CD8-positive, alpha-beta memory T cell (primary cell): ENCODE results near the gene UBE4B. TPM values are rescaled to one million over a fixed set of nuclear protein-coding genes. Genes with fewer than 3 reads are reported as not detected.
A peak's percentile ranks its signal among the peaks of the same experiment; 100 is the strongest.

Experiments
- CTCF ChIA-PET: fragments of 350-600 bp; sonication (Branson Sonifier 250); formaldehyde crosslinking; loops from one replicate; lab custom pipeline; 2021; ENCODE audit warnings: antibody characterized with exemption; lab: Charles Lee
- POLR2A ChIA-PET: fragments of 350-600 bp; sonication (Branson Sonifier 250); formaldehyde crosslinking; loops from one replicate; lab custom pipeline; 2021; ENCODE audit warnings: antibody characterized with exemption; lab: Charles Lee
- DNase-seq, 5 donors: peaks; one replicate each; pipeline versions ENCODE4 v3.0.0 to v3.0.0-alpha.2; 2020 to 2022; ENCODE audit warnings: mixed read lengths in 1 of 5
- H3K27ac ChIP-seq: one replicate; pipeline ENCODE4 v1.7.0; 2013; ENCODE audit warnings: low read depth, mild to moderate bottlenecking, low read length, moderate library complexity
- H3K27me3 ChIP-seq: 2 replicates; pipeline ENCODE4 v1.7.0; 2013; ENCODE audit warnings: low read length, mild to moderate bottlenecking; ENCODE audit not compliant: insufficient read depth, poor library complexity, severe bottlenecking
- H3K36me3 ChIP-seq: 2 replicates; pipeline ENCODE4 v1.7.0; 2013; ENCODE audit warnings: mild to moderate bottlenecking, low read length, moderate library complexity; ENCODE audit not compliant: insufficient read depth
- H3K4me1 ChIP-seq: 2 replicates; pipeline ENCODE4 v1.7.0; 2013; ENCODE audit warnings: mild to moderate bottlenecking, low read length, moderate library complexity; ENCODE audit not compliant: insufficient read depth
- H3K4me3 ChIP-seq: 2 replicates; pipeline ENCODE4 v1.7.0; 2013; ENCODE audit warnings: mild to moderate bottlenecking, low read length
- H3K9me3 ChIP-seq: 2 replicates; pipeline ENCODE4 v1.7.0; 2013; ENCODE audit warnings: mild to moderate bottlenecking, low read length
- H3K27ac Mint-ChIP-seq, 8 donors: one replicate each; pipeline ENCODE4 v1.8.0; 2020 to 2021; ENCODE audit warnings: mixed read lengths in 8 of 8, mild to moderate bottlenecking in 6 of 8, inconsistent platforms in 3 of 8, moderate library complexity in 3 of 8
- H3K27me3 Mint-ChIP-seq, 2 donors: one replicate each; pipeline ENCODE4 v1.8.0; 2020 to 2021; ENCODE audit warnings: mixed read lengths in 2 of 2, mild to moderate bottlenecking in 1 of 2, moderate library complexity in 1 of 2
- H3K36me3 Mint-ChIP-seq, 3 donors: one replicate each; pipeline ENCODE4 v1.8.0; 2020 to 2021; ENCODE audit warnings: mixed read lengths in 3 of 3, inconsistent platforms in 1 of 3, mild to moderate bottlenecking in 1 of 3
- H3K4me1 Mint-ChIP-seq, 3 donors: one replicate each; pipeline ENCODE4 v1.8.0; 2020 to 2021; ENCODE audit warnings: mixed read lengths in 3 of 3, inconsistent platforms in 1 of 3, mild to moderate bottlenecking in 1 of 3
- H3K4me3 Mint-ChIP-seq, 7 donors: one replicate each; pipeline ENCODE4 v1.8.0; 2020 to 2021; ENCODE audit warnings: mixed read lengths in 7 of 7, mild to moderate bottlenecking in 6 of 7, moderate library complexity in 4 of 7, inconsistent platforms in 2 of 7
- H3K9me3 Mint-ChIP-seq, 5 donors: one replicate each; pipeline ENCODE4 v1.8.0; 2020 to 2022; ENCODE audit warnings: mixed read lengths in 5 of 5, mild to moderate bottlenecking in 3 of 5, moderate library complexity in 2 of 5, inconsistent platforms in 1 of 5
- polyA plus RNA-seq: library from polyadenylated mRNA; unstranded; fragments of 300-500 nt; fragmentation: Illumina TruSeq; gene quantifications from one replicate; pipeline ENCODE4 v1.2.3, GENCODE V29; 2021
- total RNA-seq, 2 experiments: library from RNA; stranded (reverse); gene quantifications; one replicate each; pipeline ENCODE4 v1.2.3, GENCODE V29; 2021

UBE4B gene
- total and polyA plus RNA-seq, 3 experiments from 2014 or later, result 13.7 to 40.6 (median 35.7) TPM

DNA sequence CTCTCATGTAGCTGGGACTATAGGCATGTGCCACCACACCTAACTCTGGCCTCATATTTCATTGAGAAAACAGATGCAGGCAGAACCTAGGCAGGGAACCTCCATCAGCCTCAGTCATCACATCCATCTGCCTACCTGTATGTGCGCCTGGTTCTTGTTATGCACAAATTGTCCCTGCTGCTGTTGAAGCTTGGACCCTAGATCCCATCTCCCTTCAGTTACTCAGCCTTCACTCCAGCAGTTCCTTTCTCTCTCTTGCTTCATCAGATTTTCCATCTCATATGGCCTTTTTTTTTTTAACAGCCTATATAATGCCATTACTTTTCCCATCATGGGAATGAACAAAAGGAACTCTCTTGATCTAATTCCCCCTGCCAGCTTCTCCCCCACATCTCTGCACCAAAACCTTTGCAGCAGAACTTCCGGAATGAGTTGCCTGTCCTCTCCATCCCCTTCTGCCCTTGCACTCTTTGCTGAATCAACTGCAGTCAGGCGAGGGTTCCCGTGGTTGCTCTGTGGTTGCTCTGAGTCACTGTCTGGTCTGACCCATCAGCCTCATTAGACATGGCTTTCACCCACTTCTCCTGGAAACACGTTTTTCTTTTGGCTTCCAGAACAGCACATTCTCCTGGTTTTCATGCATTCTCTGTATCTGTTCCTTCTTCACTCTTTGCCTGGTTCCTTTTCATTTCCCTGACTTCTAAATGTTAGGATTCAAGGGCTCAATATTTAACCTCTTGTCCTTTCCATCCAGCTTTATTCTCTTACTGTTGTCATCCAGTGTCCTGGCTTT, 41.5 kb downstream of the UBE4B start:
- Histone ChIP-seq H3K27me3 (no peaks in the 10 kb centered on the region), H3K4me3 (no peak overlapping the region), H3K9me3 (no peaks in the 10 kb centered on the region), H3K27ac (no peak overlapping the region), H3K36me3 (peaks cover 5% of the 10 kb centered on the region), H3K4me1 (no peaks in the 10 kb centered on the region)
- Mint-ChIP-seq H3K27me3 (peaks cover 0 to 2% of the 10 kb centered on the region in 2 donors), H3K4me3 (no peak overlapping the region), H3K27ac (peak overlapping the region; percentile 1 to 79 (median 38)), H3K36me3 (peaks cover 0 to 48% (median 13%) of the 10 kb centered on the region in 3 donors), H3K9me3 (no peaks in the 10 kb centered on the region), H3K4me1 (peaks cover 16 to 33% (median 27%) of the 10 kb centered on the region in 3 donors)
- ChIA-PET CTCF (no interaction called here), POLR2A (no interaction called here)
- DNase-seq, result peak in 2 of 5 donors; percentile 2 to 67

DNA sequence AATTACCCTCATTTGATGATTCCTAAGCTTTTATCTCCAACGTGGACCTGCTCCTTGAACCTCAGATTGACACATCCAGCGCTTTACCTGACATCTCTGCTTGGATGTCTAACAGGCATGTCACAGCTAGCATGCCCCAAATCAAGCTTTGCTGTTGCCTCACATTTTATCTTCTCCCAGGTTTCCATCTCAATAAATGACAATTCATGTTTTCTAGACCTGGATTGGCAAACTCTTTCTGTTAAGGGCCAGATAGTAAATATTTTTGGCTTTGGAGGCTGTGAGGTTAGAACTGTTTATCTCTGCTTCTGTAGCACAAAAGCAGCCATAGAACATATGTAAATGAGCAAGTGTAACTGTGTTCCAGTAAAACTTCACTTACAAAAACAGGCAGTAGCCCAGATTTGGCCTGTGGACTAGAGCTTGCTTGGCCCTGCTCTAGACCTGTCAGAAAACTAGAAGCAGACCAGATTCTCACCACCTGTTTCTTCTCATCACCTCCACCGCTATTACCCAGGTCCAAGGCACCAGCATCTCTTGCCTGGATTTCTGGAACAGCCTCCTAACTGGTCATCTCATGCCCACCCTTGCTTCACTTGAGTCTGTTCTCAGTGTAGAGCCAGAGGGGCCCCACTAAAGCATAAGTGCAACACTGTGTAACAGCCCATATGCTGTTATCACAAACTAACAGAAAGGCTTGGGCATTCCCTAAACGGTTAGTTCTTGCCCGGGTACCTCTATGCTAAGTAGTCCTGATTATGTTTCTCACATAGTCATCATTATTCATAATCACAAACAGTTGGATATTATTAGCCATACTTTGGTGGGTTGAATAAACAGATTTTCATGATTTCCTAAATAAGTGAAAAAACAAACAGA, 42.3 kb downstream of the UBE4B start:
- DNase-seq, result no peak
- Mint-ChIP-seq H3K27me3 (peaks cover 0 to 2% of the 10 kb centered on the region in 2 donors), H3K4me3 (no peak overlapping the region), H3K9me3 (no peaks in the 10 kb centered on the region), H3K27ac (peak overlapping the region in 7 of 8 donors; percentile 1 to 84 (median 60)), H3K4me1 (peaks cover 16 to 32% (median 25%) of the 10 kb centered on the region in 3 donors), H3K36me3 (peaks cover 5 to 51% (median 13%) of the 10 kb centered on the region in 3 donors)
- H3K27ac ChIP-seq, result no peak overlapping the region
- H3K4me1 ChIP-seq, result no peaks in the 10 kb centered on the region
- H3K9me3 ChIP-seq, result no peaks in the 10 kb centered on the region
- no peaks in the 10 kb centered on the region for H3K27me3 ChIP-seq
- ChIA-PET CTCF (no interaction called here), POLR2A (no interaction called here)
- no peak overlapping the region for H3K4me3 ChIP-seq
- H3K36me3 ChIP-seq, result peaks cover 5% of the 10 kb centered on the region

DNA sequence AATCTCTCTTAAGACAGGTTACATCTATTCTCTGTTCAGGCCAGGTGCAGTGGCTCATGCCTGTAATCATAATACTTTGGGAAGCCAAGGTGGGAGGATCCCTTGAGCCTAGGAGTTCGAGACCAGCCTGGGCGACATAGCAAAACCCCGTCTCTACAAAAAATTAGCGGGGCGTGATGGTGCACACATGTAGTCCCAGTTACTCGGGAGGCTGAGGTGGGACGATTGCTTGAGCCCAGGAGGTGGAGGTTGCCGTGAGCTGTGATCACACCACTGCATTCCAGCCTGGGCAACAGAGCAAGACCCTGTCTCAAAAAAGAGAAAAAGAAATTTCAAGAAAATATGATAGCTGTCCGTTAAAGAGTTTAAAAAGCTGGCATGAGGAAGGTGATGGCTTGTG, 43.0 kb downstream of the UBE4B start:
- H3K9me3 Mint-ChIP-seq, result no peaks in the 10 kb centered on the region
- Histone ChIP-seq H3K27me3 (no peaks in the 10 kb centered on the region), H3K4me3 (no peak overlapping the region), H3K9me3 (no peaks in the 10 kb centered on the region), H3K36me3 (peaks cover 9% of the 10 kb centered on the region), H3K4me1 (no peaks in the 10 kb centered on the region), H3K27ac (no peak overlapping the region)
- peaks cover 0 to 2% of the 10 kb centered on the region in 2 donors for H3K27me3 Mint-ChIP-seq
- H3K4me3 Mint-ChIP-seq, result no peak overlapping the region
- peaks cover 10 to 58% (median 17%) of the 10 kb centered on the region in 3 donors for H3K36me3 Mint-ChIP-seq
- POLR2A ChIA-PET, result no interaction called here
- no peak overlapping the region for H3K27ac Mint-ChIP-seq
- peaks cover 16 to 32% (median 25%) of the 10 kb centered on the region in 3 donors for H3K4me1 Mint-ChIP-seq
- DNase-seq, result no peak
- CTCF ChIA-PET, result no interaction called here

DNA sequence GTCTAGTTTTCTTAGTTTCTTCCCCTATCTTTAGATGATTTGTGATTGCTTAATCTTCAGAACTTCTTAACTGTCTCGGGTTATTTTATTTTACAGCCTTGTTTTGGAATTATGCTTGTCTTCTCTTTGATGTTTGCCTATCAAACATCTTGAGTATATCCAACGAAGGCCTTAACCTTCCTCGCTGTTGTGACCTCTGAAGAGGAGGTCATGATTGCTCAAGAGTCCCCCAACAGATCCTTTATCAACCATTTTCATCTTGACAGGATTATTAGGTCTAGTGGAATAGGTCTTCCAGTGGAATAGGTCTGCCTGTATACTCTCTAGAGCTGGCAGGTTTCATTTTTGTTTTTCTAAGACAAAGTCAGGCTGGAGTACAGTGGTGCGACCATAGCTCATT, 45.7 kb downstream of the UBE4B start:
- H3K27ac ChIP-seq, result no peak overlapping the region
- DNase-seq, result no peak
- H3K27me3 ChIP-seq, result no peaks in the 10 kb centered on the region
- H3K36me3 ChIP-seq, result peaks cover 4% of the 10 kb centered on the region
- Mint-ChIP-seq H3K9me3 (no peaks in the 10 kb centered on the region), H3K27ac (no peak overlapping the region), H3K4me3 (no peak overlapping the region), H3K27me3 (no peaks in the 10 kb centered on the region), H3K4me1 (peaks cover 18 to 25% (median 24%) of the 10 kb centered on the region in 3 donors), H3K36me3 (peaks cover 11 to 53% (median 15%) of the 10 kb centered on the region in 3 donors)
- CTCF ChIA-PET, result no interaction called here
- H3K4me3 ChIP-seq, result no peak overlapping the region
- no peaks in the 10 kb centered on the region for H3K4me1 ChIP-seq
- POLR2A ChIA-PET, result no interaction called here
- no peaks in the 10 kb centered on the region for H3K9me3 ChIP-seq

DNA sequence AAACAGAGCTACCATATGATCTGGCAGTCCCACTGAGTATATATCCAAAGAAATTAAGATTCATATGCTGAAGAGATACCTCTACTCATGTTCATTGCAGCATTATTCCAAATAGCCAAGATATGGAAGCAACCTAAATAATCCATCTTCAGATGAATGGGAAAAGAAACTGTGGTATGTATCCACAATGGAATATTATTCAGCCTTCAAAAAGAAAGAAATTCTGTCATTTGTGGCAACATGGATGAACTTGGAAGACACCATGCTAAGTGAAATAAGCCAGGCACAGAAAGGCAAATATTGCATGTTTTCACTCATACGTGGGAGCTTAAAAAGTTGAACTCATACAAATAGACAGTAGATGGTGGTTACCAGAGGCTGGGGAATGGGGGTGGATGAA, 47.8 kb downstream of the UBE4B start:
- Histone ChIP-seq H3K27me3 (no peaks in the 10 kb centered on the region), H3K36me3 (peaks cover 4% of the 10 kb centered on the region), H3K4me1 (no peaks in the 10 kb centered on the region), H3K9me3 (no peaks in the 10 kb centered on the region), H3K27ac (no peak overlapping the region), H3K4me3 (no peak overlapping the region)
- Mint-ChIP-seq H3K4me3 (no peak overlapping the region), H3K27ac (peak overlapping the region in 1 of 8 donors; percentile 72), H3K9me3 (no peaks in the 10 kb centered on the region), H3K27me3 (no peaks in the 10 kb centered on the region), H3K4me1 (peaks cover 9 to 20% (median 16%) of the 10 kb centered on the region in 3 donors), H3K36me3 (peaks cover 11 to 45% (median 14%) of the 10 kb centered on the region in 3 donors)
- CTCF ChIA-PET, result no interaction called here
- POLR2A ChIA-PET, result no interaction called here
- no peak for DNase-seq

DNA sequence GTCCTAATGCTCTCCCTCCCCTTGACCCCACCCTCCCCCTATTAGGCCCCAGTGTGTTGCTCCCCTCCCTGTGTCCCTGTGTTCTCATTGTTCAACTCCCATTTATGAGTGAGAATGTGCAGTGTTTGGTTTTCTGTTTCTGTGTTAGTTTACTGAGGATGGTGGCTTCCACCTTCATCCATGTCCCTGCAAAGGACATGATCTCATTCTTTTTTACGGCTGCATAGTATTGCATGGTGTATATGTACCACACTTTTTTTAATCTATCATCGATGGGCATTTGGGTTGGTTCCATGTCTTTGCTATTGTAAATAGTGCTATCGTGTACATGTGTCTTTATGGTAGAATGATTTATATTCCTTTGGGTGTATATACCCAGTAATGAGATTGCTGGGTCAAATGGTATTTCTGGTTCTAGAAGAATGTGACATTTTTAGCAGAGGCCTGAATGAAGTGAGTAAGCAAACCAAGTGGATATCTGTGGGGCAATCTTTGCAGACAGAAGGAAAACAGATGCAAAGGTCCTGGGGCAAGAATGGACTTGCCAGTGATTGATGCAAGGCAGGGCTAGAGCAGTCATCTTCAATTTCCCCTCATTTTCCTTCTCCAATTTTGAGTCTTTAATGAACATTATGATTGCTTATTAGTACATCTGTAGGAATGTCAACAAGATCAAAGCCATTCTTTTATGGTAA, 50.2 kb downstream of the UBE4B start:
- Histone ChIP-seq H3K4me3 (no peak overlapping the region), H3K4me1 (no peaks in the 10 kb centered on the region), H3K27me3 (no peaks in the 10 kb centered on the region), H3K27ac (no peak overlapping the region), H3K36me3 (peaks cover 4% of the 10 kb centered on the region), H3K9me3 (no peaks in the 10 kb centered on the region)
- ChIA-PET POLR2A (no interaction called here), CTCF (no interaction called here)
- peaks cover 7 to 24% (median 16%) of the 10 kb centered on the region in 3 donors for H3K4me1 Mint-ChIP-seq
- no peaks in the 10 kb centered on the region for H3K9me3 Mint-ChIP-seq
- peak overlapping the region in 4 of 8 donors; percentile 2 to 61 (median 24) for H3K27ac Mint-ChIP-seq
- no peaks in the 10 kb centered on the region for H3K27me3 Mint-ChIP-seq
- H3K36me3 Mint-ChIP-seq, result peaks cover 9 to 45% (median 11%) of the 10 kb centered on the region in 3 donors
- DNase-seq, result no peak
- H3K4me3 Mint-ChIP-seq, result no peak overlapping the region

DNA sequence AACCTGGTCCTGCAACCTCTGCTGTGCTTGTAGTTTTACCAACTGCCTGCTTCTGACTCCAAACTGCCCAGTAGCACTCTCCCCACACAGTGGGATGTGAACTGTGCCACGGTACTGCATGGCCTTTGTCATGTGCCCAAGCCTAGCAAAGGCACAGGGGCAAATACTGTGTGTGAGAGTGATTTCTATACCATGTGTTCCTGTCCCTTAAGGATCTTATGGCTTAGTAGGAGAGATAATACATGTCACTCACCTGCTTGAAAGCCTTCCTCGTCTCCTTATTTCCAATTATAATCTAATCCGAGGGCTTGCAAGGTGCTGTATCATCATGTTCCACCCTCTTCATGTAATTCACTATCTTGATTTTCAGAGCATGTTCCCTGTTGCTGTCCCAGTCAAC, 51.3 kb downstream of the UBE4B start:
- Mint-ChIP-seq H3K9me3 (no peaks in the 10 kb centered on the region), H3K27me3 (no peaks in the 10 kb centered on the region), H3K4me1 (peaks cover 6 to 26% (median 12%) of the 10 kb centered on the region in 3 donors), H3K36me3 (peaks cover 6 to 41% (median 11%) of the 10 kb centered on the region in 3 donors), H3K4me3 (no peak overlapping the region), H3K27ac (peak overlapping the region in 1 of 8 donors; percentile 70)
- no peak overlapping the region for H3K27ac ChIP-seq
- ChIA-PET POLR2A (no interaction called here), CTCF (interaction anchor here (0.8 kb wide), 1 partner anchor 596 kb away, joined by 3 read pairs; no protein-coding TSS in a partner anchor)
- no peak for DNase-seq
- no peak overlapping the region for H3K4me3 ChIP-seq
- no peaks in the 10 kb centered on the region for H3K9me3 ChIP-seq
- H3K4me1 ChIP-seq, result no peaks in the 10 kb centered on the region
- peaks cover 4% of the 10 kb centered on the region for H3K36me3 ChIP-seq
- H3K27me3 ChIP-seq, result no peaks in the 10 kb centered on the region
